Nucleus accumbens (tissue), 56 donors: ENCODE results near the gene SRPRB.
A peak's percentile ranks its signal among the peaks of the same experiment; 100 is the strongest.
"Not testable (repeated sequence)": the region's sequence is repeated elsewhere in the genome, so short reads cannot be mapped to it uniquely, and the experiment has no call there.

Experiments used
- DNase-seq, 56 donors: peaks; one replicate each; lab custom pipeline; 2025; lab: John Stamatoyannopoulos, UW

SRPRB gene

DNA sequence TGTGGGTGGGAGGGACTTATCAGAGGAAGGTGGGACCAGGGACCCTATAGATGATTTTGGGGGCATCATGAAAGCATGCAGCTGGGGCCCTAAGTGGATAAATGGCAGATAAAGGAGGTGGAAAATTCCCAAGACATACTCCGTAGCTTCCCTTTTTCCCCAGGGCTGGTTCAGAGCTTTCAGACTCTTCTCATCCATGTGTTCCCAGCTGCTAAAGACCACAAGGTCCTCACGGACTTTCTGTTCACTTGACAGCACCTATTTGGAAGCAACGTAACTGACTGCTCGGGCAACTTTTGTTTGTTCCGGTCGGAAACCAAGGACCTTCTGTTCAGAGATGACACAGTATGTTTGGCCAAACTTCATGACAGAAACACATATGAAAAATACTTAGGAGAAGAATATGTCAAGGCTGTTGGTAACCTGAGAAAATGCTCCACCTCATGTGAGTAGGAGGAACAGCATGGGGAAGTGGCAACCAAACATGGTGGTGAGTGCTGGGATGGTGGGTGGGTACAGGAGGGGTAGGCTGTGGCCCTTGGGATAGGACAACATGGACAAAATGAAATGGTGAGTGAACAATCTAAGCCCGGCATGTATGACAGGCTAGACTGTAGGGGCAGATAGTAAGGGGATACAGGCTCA, 28.7 kb upstream of the SRPRB start:
- DNase-seq: no peak

DNA sequence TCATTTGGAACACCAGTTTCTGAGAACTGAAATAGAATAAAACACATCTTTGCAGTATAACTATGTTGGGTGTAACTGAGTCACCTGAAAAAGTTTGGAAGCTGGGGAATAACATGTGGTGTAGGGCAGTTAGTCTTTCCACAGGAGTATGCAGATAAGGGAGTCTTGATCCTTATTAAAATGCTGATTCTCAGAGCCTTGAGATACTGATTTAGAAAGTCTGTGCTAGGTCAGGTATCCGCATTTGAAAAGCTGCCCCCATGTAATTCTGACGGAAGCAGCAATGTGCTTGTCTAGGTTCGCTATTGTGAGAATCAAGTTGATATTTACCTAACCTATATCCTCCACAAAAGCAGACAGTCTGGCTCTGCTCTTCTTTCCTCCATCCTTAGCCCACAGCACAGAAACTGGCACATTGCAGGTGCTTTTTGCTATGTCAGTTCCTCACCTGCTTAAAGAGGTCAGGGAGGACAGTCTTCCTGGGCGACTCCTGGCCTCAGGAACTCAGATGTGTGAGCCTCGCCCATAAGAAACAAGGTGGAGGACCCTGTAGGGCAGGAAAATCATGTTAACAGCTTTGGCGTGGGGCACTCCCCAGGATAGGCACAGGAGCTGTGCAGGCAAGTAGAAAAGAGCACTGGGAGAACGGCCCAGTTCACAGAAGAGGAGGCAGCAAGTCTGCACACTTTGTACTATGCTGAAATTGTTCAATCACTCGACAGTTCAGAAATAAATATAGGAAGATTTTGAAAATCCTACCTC, 27.6 kb upstream of the SRPRB start:
- no peak for DNase-seq

DNA sequence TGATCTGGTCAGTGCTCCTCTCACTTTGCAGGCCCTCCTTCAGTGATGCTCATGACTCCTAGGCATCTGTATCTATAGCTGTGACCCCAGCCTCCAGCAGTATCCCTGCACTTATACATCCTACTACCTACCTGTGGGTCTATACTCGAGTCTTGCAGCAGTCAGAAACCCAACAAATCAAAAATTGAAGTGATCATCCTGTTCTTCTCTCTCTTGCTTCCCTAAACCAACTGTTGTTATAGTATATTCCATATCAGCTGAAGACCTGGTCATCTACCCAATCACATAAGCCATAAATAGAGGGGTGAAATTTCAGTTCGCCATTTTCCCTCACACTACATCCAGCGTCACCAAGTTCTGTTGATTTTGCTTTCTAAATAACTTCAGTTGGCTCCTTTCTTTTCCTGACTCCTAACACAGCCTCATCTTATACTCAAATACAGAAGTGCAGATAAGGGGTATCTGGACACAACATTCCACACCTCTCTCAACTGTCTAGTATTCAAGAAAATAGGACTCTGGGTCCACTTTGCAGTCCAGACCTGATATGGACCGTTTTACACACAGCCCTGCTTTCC, 25.9 kb upstream of the SRPRB start:
- DNase-seq: no peak

DNA sequence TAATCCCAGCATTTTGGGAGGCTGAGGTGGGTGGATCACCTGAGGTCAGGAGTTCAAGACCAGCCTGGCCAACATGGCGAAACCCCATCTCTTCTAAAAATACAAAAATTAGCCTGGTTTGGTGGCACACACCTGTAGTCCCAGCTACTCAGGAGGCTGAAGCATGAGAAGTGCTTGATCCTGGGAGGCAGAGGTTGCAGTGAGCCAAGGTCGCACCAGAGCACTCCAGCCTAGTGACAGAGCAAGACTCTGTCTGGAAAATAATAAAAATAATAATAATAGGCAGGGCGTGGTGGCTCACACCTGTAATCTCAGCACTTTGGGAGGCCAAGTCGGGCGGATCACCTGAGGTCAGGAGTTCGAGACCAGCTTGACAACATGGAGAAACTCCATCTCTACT, 24.9 kb upstream of the SRPRB start:
- DNase-seq: not testable (repeated sequence)

DNA sequence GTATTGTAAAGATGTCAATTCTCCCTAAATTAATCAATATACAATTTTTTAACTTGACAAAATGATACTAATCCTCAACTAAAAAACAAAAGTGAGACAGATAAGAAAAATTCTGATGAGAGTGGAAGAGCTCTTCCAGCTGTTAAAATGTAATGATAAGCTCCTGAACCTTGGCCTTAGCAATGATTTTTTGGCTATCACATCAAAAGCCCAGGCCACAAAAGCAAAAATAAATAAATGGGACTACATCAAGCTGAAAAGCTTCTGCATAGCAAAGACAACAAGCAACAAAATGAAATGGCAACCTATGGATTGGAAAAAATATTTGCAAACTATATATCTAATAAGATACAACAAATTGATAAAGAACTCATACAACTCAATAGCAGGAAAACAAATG, 24.0 kb upstream of the SRPRB start:
- DNase-seq: no peak

DNA sequence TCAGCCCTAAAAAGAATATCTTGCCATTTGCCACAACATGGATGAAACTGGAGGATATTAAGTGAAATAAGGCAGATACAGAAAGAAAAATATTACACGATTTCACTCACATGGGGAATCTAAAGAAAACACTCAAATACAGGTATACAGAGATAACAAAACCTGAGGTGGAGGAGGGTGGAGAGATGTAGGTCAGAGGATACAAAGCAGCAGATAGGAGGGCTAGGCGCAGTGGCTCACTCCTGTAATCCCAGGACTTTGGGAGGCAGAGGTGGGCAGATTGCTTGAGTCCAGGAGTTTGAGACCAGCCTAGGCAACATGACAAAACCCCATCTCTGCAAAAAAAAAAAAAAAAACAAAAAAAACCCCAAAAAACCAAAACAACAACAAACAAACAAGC, 23.2 kb upstream of the SRPRB start:
- DNase-seq: no peak

DNA sequence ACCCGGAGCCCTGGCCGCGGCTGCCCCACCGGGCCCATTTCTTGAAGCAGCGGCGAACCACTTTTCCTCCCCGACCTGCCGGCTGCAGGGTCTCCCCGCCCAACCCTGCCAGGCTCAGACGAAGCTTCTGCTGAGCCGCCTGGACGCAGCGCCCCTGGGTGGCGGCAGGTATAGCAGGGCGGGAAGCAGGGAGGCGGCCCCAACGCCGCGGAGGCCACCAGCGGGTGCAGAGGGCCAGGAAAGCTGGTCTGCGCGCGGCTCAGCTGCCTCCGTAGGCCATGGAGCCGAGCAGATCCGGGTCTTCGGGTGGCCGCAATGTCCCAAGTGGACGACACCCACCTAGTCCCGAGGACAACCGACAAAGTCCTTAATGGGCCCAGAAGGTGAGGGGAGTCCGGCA, 21.9 kb upstream of the SRPRB start:
- no peak for DNase-seq

DNA sequence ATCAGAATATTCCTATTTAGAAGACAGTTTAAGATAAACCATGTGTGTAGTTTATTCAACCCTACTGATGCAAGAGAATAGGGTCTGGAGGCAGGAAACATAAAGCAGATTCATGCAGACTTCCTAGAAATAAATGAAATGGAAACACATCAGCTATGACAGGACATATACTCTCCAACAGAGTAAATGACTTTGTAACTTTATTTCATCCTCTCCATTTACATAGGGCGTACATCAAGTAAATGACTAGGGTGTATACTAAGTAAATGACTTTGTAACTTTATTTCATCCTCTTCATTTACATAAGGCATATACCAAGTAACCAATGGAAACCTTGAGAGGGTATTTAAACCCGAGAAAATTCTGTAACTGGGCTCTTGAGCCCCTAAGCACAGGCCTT, 17.6 kb upstream of the SRPRB start:
- no peak for DNase-seq

DNA sequence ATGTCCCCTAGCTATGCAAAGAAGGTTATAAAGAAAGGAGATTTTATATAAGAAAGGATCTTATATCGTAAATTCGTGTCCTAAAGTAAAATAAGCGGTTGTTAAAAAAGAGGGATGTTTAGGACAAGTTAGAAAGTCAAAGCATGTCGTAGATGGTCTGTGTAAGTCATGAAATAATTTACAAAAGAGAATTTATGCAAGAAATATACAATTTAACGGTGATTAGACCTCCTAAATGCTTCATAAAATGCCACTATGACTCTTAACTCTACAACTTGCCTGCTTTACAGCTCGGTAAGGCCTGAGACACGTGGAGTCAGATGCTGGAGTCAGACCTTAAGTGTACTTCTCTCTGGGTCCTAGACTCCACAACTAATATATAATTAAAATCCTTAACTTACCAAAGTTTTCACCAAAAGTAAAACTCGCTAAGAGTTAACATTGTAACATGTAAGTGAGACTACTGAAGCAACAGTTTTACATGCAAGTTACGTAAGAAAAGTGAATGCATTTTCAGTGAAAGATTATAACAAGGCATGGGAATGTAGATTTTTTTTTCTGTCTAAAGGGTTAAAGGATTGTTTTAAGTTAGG, 13.3 kb upstream of the SRPRB start:
- no peak for DNase-seq

DNA sequence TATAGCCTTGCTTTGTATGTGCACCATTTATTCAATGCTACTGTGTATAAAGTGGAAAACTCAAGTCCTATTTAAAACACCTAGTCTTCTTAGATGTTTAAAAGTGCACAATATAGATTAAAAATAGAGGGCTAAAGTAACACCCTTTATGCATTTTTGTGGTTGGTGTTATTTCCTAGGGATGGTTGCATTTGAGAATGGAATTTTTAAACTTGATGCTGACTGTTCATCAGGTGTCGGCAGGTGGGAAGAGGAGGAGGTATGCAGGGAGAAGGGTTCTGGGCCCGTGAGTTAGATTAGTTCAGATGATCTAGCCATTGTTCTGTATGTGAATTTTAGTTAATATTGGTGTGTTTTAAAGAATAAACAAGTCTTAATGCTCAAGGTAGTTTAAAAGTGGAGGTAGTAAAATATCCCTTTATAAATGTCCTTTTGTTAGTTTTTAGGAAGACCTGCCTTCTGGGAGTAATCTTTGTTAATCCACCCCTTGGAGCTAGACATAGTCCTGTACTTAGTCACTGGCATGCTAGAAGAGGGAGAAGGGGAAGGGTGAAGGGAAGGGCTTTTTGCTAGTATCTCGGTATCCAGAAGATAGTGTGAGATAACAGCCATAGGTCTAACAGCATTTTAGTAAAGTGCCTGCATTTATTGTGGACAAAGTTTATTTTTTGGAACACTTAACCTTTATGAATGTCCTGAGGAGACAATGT, 8.1 kb upstream of the SRPRB start:
- no peak for DNase-seq

DNA sequence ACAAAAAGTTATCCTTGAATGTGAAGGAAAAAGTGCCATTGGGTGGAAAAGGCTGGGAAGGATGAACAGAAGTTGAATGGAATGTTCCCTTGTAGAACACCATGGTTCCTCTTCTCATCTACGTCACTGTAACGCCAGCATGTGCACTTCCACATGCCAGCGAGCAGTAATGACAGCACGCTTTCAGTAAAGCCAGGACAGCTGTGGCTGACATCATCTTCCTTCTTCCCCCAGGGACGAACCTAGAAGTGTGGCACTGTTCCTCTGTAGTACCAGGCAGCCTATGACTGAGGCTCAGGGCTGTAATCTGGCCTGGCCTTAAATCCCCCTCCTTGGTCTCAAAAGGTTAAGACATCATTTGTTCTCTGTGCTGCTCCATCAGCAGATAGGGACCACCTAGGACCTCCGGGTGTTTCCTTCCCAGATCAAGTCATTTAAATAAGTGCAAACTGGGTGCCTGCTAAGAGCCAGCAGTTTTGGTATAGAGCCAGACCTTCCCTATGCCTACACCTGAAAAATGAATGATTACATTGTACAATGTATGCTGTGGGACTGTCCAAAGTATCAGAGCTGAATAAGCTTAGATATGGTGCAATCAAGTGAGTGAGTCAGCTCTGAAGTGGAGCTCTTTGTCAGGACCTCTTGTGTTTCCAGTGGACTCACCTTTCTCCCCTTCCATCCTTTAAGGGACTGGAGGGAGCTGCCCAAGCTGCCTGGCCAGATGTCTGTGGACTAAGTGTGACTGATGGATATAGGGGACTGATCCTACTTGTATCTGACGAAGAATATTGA, 5.6 kb upstream of the SRPRB start:
- DNase-seq: peak in 1 of 56 donors; percentile 15

DNA sequence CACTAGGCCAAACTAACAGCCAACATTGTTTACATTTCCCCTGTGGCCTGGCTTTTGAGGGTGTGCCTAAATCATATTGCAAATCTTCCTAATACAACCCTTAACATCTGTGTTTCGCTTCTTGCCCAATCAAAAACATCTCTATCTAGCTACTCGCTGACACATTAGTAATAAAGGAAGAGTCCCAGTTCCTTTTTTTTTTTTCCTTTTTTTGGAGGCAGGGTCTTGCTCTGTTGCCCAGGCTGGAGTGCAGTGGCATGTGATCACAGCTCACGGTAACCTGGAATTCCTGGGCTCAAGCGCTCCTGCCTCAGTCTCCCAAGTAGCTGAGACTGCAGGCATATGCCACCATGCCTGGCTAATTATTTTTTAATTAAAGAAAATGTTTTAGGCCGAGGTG, 2.1 kb upstream of the SRPRB start:
- DNase-seq: no peak

DNA sequence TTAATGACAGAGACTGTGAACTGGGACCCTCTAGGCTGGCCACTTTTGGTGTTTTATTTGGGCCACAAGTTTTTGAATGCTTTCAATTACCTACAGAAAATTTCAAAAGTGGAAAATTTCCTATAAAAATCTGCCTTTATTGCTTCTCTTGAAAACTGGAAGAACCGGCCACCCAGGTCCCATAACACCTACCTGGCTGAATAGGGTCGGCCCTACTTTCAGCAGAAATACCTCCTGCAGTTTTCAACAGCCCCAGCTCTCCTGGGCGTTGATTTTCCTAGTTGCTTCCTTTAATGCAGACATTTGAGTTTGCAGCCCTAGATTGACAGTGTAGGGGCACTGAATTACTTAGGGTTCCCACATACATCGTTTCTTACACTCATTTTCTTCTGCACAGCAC, 719 bp upstream of the SRPRB start:
- no peak for DNase-seq

DNA sequence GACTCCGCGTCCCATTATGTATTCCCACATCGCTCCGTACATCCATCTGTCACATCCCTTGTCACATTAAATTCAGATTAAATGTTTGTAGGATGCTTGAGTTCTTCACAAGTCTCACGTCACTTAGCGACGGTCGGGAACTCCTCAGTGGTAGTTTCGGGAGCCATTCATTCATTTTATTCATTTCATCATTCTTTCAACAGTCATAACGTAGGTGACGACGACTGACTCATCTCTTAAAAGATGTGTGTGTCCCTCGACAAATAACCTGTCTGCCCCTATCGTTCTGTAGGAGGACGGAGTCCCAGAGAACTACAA, 272 bp upstream of the SRPRB start:
- no peak for DNase-seq

DNA sequence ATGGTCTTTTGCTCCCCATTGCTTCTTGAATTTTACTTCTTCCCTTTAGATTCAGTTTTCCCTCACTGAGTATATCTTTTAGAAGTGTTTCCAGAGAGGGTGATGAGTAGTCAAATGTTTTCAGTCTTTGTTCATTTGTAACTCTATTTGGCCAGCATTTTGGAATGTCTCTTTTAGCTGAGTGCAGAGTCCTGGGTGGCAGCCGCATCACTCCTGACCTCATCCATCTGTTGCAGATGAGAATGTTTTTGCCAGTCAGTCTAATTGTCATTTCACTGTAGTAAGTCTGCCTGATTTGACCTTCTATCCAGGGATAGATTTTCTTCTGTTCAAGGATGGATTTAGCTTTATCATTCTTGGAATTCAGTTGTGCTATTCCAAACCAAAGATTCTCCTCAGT, 7.3 kb downstream of the SRPRB start:
- no peak for DNase-seq

DNA sequence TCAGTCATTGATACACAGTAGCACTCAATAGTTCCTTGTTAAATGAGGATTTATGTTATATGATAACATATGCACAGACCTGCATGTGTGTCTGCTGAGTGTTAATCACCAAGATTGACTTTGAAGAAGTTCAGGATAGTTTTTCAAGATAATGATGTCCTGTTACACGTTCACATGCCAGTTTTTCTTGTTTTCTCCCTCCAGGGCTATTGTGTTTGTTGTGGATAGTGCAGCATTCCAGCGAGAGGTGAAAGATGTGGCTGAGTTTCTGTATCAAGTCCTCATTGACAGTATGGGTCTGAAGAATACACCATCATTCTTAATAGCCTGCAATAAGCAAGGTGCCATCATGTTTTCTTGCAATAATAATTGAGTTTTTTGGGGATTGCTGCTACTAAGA, 9.8 kb downstream of the SRPRB start:
- DNase-seq: no peak

DNA sequence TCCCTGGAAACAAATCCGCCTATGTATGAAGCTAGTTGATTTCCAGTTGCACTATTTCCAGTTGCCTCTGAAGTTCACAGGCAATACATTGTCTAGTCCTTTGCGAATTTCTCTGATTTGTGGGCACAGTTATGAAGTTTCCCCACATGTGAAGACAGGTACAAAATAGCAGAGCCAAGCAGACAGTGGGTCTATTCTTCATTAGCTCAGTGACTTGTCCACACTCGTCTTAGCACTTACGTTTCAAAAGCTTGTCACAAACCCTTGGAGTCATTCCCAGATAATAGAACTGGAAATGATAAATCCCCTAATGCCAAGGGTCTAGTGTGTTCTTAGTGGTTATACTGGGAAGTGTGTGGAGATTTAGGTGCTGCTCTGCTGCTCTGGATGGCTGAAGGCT, 14.5 kb downstream of the SRPRB start:
- no peak for DNase-seq

DNA sequence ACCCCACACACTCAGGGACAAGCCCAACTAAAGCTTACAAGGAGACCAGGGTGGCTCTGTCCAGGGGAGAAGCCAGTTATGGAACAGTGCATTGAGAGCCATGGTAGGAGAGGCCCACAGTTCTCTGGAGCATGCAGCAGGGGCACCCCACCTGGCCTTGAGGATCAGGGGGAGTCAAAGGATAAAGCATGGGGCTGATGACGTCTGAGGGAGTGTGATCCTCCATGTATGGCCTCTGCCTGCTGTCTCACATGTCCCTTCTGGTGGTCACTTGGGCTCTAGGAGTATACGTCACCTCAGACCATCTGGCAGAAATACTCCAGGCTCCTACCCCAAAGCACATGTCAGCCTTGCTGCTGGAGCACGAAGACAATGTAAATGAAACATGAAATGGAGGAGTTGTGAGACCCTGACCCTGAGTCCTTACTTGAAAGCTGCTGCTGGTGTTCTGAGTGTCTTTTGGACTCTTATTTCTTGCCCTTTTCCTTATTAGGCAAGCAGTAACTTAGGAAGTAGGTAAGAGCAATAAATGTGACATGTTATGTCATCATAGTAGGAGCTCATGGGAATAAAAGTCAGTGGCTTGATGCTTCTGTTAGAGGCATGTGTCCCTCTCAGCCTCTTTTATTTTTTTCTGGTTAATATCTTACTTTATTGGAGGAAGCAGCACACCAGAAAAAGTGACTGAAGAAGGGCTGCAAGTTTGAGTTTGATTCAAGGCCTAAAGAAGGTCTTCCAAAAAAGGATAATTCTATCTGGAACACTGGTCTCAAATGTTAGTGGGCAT, 15.5 kb downstream of the SRPRB start:
- no peak for DNase-seq

DNA sequence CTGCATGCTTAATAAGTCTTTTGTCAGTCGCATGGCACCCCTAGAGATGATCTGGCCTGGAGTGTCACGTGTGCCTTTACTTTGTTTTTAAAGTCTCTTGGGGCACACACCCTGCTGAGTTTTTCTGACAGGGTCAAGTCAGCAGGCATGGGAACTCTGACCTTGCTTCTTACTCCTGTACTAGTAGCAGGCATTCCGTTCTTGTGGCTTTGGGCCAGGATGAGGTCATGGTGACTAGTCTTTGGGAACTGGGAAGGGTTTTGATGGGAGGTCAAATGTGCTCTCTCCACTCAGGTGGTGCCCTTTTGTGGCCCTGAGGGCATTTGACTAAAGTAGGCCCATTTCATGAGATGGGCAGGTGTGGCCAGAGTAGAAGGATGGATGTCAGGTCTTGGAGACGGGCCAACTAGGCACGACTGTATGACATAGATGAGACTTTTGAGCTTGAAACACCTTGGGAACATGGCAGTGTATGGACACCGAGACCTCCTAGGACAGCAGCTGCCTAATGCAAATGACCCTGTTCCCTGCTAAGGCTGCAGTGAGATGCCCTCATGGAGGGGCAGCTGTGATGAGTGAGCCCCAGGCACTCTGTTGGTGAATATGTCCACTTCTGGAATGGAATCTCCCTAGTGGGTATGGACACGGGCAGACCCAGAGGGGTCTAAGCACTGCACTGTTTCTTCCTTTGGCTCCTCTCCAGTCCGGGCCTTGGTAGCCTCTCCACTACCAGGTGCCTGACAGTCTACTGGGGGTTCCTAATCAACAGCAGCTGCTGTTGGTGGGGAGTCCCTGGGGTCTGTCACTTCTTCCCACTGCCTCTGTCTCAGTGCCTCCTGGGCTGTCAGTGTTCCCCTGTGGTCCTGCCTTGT, 16.4 kb downstream of the SRPRB start:
- DNase-seq: peak in 10 of 56 donors; percentile 8 to 78 (median 21)
